Astrocyte of the cerebellum (primary cell): ENCODE data around the gene SLC35C1.

ENCODE experiments used
- DNase-seq: peaks from one replicate; pipeline ENCODE4 v3.0.0-alpha.2; 2011; ENCODE audit warnings: low read depth
- H3K4me3 ChIP-seq: 2 replicates; pipeline ENCODE4 v1.5.1; 2011; ENCODE audit warnings: mild to moderate bottlenecking, low read depth, low read length, moderate library complexity
- CTCF ChIP-seq: IDR thresholded peaks from 2 replicates; pipeline ENCODE4 v1.5.1; 2012; ENCODE audit warnings: low read length, low read depth, moderate library complexity, mild to moderate bottlenecking; ENCODE audit errors: missing control alignments
- in situ Hi-C: cut with HindIII; loops from 2 replicates; pipeline ENCODE4 v1.10.0; 2017; ENCODE audit warnings: low sequenced_read_pairs

The SLC35C1 gene

GRCh38 chr11:45772449-45772774 lies 32.5 kb upstream of the SLC35C1 start:
- no peak for TF ChIP-seq CTCF
- H3K4me3 ChIP-seq = no peak overlapping the region
- in situ Hi-C loops = no loop called here
- no peak for DNase-seq

- in situ Hi-C loops = no loop called here
- H3K4me3 ChIP-seq = no peak overlapping the region
- TF ChIP-seq CTCF = no peak
- DNase-seq = no peak
Observed at GRCh38 chr11:45772986-45773785, 31.8 kb upstream of the SLC35C1 start.

DNA sequence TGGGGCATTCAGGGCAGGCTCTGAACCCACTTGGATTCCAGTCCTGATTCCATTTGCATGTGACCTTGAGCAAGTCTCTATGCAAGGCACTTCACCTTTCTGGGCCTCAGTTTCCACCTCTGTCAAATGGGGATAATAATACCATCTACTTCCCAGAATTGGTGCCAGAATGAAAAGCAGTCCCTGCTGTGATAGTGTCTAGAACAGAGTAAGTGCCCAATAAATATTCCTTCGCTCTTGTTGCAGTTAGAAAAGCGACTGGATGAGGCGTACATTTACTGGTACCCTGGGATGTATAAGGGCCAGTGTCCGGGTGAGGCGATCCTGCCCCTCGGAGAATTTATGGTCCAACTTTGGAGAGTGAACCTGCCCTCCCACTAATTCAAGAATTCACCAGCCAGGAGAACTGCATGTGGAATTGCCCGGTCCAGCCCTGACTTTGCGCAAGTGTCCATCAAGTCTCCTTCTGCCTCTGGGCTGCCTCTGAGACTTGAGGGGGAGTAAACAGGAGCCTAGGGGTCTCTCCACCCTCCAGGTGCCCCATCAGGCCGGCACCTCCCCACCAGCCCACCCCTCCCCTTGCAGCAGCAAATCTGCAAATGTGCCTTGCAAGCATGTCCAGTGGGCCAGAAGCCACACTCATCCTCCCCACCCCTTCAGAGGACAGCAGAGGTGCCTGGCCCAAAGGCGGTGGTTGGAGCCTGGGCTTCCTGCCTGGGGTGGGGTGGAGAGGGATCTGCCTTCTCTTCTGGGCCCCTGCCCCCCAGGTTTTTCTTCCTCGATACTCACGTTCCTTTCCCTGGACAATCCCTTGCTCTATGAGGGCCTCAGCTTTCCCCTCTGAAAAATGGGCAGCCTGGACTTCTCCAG lies 30.9 kb upstream of the SLC35C1 start:
- H3K4me3 ChIP-seq = no peak overlapping the region
- in situ Hi-C loops = no loop called here
- no peak for TF ChIP-seq CTCF
- no peak for DNase-seq

GRCh38 chr11:45774786-45775185 lies 30.2 kb upstream of the SLC35C1 start:
- DNase-seq = no peak
- no peak for TF ChIP-seq CTCF
- in situ Hi-C loops = no loop called here
- H3K4me3 ChIP-seq = no peak overlapping the region

- no peak for TF ChIP-seq CTCF
- no peak for DNase-seq
- no peak overlapping the region for H3K4me3 ChIP-seq
- in situ Hi-C loops = no loop called here
Observed at GRCh38 chr11:45777127-45777969, 27.6 kb upstream of the SLC35C1 start.

DNA sequence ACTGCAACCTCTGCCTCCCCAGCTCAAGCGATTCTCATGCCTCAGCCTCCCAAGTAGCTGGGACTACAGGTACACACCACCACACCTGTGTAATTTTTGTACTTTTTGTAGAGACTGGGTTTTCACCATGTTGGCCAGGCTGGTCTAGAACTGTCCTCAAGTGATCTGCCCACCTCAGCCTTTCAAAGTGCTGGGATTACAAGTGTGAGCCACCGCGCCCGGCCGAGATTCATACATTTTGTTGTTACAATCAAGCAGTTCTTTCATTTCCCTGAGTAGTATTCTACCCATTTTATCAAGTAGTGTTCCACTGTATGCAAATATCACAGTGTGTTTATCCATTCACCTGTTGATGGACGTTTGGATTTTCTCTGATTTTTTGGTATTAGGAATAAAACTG lies 26.6 kb upstream of the SLC35C1 start:
- TF ChIP-seq CTCF = no peak
- no peak overlapping the region for H3K4me3 ChIP-seq
- in situ Hi-C loops = no loop called here
- no peak for DNase-seq
